ENCODE measurements around the gene USP17L12. TPM values are rescaled to one million over a fixed set of nuclear protein-coding genes. Genes with fewer than 3 reads are reported as not detected.
"Not testable (repeated sequence)": the region's sequence is repeated elsewhere in the genome, so short reads cannot be mapped to it uniquely, and the experiment has no call there.

USP17L12 gene
- total RNA-seq, 1 donor from 2014 or later = not detected

- not testable (repeated sequence) for H4K20me1 ChIP-seq (ENCODE audit: insufficient read depth, low read length); H3K4me3 ChIP-seq (ENCODE audit: insufficient read depth, low read depth, low read length); H3K4me1 Mint-ChIP-seq (ENCODE audit: low read depth, unreplicated experiment); H3K27ac Mint-ChIP-seq (ENCODE audit: unreplicated experiment); H2AFZ ChIP-seq (ENCODE audit: low read depth, low read length); FAIRE-seq; H3K79me2 ChIP-seq (ENCODE audit: insufficient read depth, low read length); H3K9me3 Mint-ChIP-seq (ENCODE audit: unreplicated experiment); DNase-seq (ENCODE audit: low read depth); H3K4me1 ChIP-seq (ENCODE audit: insufficient read depth, low read length); H3K4me2 ChIP-seq (ENCODE audit: low read length); H3K36me3 Mint-ChIP-seq (ENCODE audit: low read depth, unreplicated experiment); H3K27me3 Mint-ChIP-seq (ENCODE audit: low read depth, unreplicated experiment); H3K9ac ChIP-seq (ENCODE audit: low read length); H3K27me3 ChIP-seq (ENCODE audit: insufficient read depth, low read length); H3K36me3 ChIP-seq (ENCODE audit: insufficient read depth, low read length); H3K9me3 ChIP-seq (ENCODE audit: insufficient read depth, low read depth, low read length); H3K4me3 Mint-ChIP-seq (ENCODE audit: unreplicated experiment); H3K27ac ChIP-seq (ENCODE audit: low read depth, low read length)
Observed at GRCh38 chr4:9262572-9262971, 42.6 kb downstream of the USP17L12 start, which contains the start of gene USP17L21. Gene USP17L21, plus strand, starts transcription at chr4:9262872. Its CDS starts 0 bp downstream, at chr4:9262872.

- not testable (repeated sequence) for H3K27ac Mint-ChIP-seq (ENCODE audit: unreplicated experiment); DNase-seq (ENCODE audit: low read depth); H3K79me2 ChIP-seq (ENCODE audit: insufficient read depth, low read length); H4K20me1 ChIP-seq (ENCODE audit: insufficient read depth, low read length); H2AFZ ChIP-seq (ENCODE audit: low read depth, low read length); H3K9ac ChIP-seq (ENCODE audit: low read length); H3K4me2 ChIP-seq (ENCODE audit: low read length); H3K27ac ChIP-seq (ENCODE audit: low read depth, low read length); FAIRE-seq; H3K27me3 ChIP-seq (ENCODE audit: insufficient read depth, low read length); H3K9me3 Mint-ChIP-seq (ENCODE audit: unreplicated experiment); H3K27me3 Mint-ChIP-seq (ENCODE audit: low read depth, unreplicated experiment); H3K4me3 Mint-ChIP-seq (ENCODE audit: unreplicated experiment); H3K9me3 ChIP-seq (ENCODE audit: insufficient read depth, low read depth, low read length); H3K36me3 Mint-ChIP-seq (ENCODE audit: low read depth, unreplicated experiment); H3K4me3 ChIP-seq (ENCODE audit: insufficient read depth, low read depth, low read length); H3K4me1 ChIP-seq (ENCODE audit: insufficient read depth, low read length); H3K4me1 Mint-ChIP-seq (ENCODE audit: low read depth, unreplicated experiment); H3K36me3 ChIP-seq (ENCODE audit: insufficient read depth, low read length)
Observed at GRCh38 chr4:9267319-9267718, 47.4 kb downstream of the USP17L12 start, which contains the start of gene USP17L22. Gene USP17L22, plus strand, starts transcription at chr4:9267619. Its CDS starts 0 bp downstream, at chr4:9267619.

Other genes with a start within 250 kb of the USP17L12 start
- not detected in 2 replicates for gene FAM90A26, start 49.7 kb upstream of the USP17L12 start, total RNA-seq
- not detected in 2 replicates for gene USP17L10, start 9.5 kb upstream of the USP17L12 start, total RNA-seq
- gene USP17L11, start 4.7 kb upstream of the USP17L12 start, total RNA-seq = not detected in 2 replicates
- not detected in 2 replicates for gene USP17L13, start 4.7 kb downstream of the USP17L12 start, total RNA-seq
- not detected in 2 replicates for gene USP17L15, start 14.2 kb downstream of the USP17L12 start, total RNA-seq
- not detected in 2 replicates for gene USP17L17, start 23.7 kb downstream of the USP17L12 start, total RNA-seq
- gene USP17L18, start 28.5 kb downstream of the USP17L12 start, total RNA-seq = not detected in 2 replicates
- gene USP17L19, start 33.2 kb downstream of the USP17L12 start, total RNA-seq = not detected in 2 replicates
- not detected in 2 replicates for gene USP17L20, start 38.0 kb downstream of the USP17L12 start, total RNA-seq
- gene USP17L21, start 42.7 kb downstream of the USP17L12 start, total RNA-seq = not detected in 2 replicates
- not detected in 2 replicates for gene USP17L22, start 47.5 kb downstream of the USP17L12 start, total RNA-seq
- not detected in 2 replicates for gene USP17L24, start 105.0 kb downstream of the USP17L12 start, total RNA-seq
- not detected in 2 replicates for gene USP17L25, start 109.8 kb downstream of the USP17L12 start, total RNA-seq
- gene USP17L26, start 114.5 kb downstream of the USP17L12 start, total RNA-seq = not detected in 2 replicates
- gene USP17L5, start 119.3 kb downstream of the USP17L12 start, total RNA-seq = not detected in 2 replicates
- gene USP17L27, start 124.0 kb downstream of the USP17L12 start, total RNA-seq = not detected in 2 replicates
- gene USP17L28, start 128.7 kb downstream of the USP17L12 start, total RNA-seq = not detected in 2 replicates
- gene USP17L29, start 133.5 kb downstream of the USP17L12 start, total RNA-seq = not detected in 2 replicates
- gene USP17L30, start 143.0 kb downstream of the USP17L12 start, total RNA-seq = not detected in 2 replicates
- not detected in 2 replicates for gene DEFB131A, start 224.3 kb downstream of the USP17L12 start, total RNA-seq